Measurements from ENCODE around the gene ZXDC.

- TF ChIP-seq TAF1 (IDR thresholded peaks at IDR 0.05; ENCODE audit: borderline replicate concordance, low read depth, low read length), result no peak
- TF ChIP-seq POLR2A (IDR thresholded peaks at IDR 0.05; ENCODE audit: low read depth, low read length), result no peak
- TF ChIP-seq POLR2AphosphoS5 (IDR thresholded peaks at IDR 0.05; ENCODE audit: low read depth, low read length), result no peak
Measured at GRCh38 chr3:126412841-126413692, 62.6 kb downstream of the ZXDC start.

Measured in GM12892 (cell line).